Astrocyte of the cerebellum (primary cell): ENCODE data around the gene ANGEL2.
"Not testable (repeated sequence)": the region's sequence is repeated elsewhere in the genome, so short reads cannot be mapped to it uniquely, and the experiment has no call there.

ENCODE experiments used
- DNase-seq: peaks from one replicate; pipeline ENCODE4 v3.0.0-alpha.2; 2011; ENCODE audit warnings: low read depth
- H3K4me3 ChIP-seq: 2 replicates; pipeline ENCODE4 v1.5.1; 2011; ENCODE audit warnings: mild to moderate bottlenecking, low read depth, low read length, moderate library complexity
- CTCF ChIP-seq: IDR thresholded peaks from 2 replicates; pipeline ENCODE4 v1.5.1; 2012; ENCODE audit warnings: low read length, low read depth, moderate library complexity, mild to moderate bottlenecking; ENCODE audit errors: missing control alignments
- in situ Hi-C: cut with HindIII; loops from 2 replicates; pipeline ENCODE4 v1.10.0; 2017; ENCODE audit warnings: low sequenced_read_pairs

ANGEL2 gene

DNA sequence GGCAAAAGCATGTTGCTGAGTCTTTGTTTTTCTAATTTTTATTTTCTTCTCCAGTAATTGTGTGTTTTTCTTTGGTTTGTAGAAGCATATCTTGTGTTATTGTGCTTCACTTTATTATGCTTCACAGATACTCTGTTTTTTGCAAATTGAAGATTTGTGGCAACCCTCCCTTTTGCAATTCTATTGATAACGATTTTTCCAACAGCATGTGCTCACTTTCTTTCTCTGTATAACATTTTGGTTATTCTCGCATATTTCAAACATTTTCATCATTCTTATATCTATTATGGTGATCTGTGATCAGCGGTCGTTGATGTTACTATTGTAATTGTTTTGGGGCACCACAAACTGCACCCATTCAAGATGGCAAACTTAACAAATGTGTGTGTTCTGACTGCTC is 3.8 kb upstream of the ANGEL2 start:
- no peak overlapping the region for H3K4me3 ChIP-seq
- no peak for TF ChIP-seq CTCF
- DNase-seq: no peak
- in situ Hi-C loops: no loop called here

GRCh38 chr1:213017447-213018273 is 2.0 kb upstream of the ANGEL2 start:
- in situ Hi-C loops: no loop called here
- DNase-seq: no peak
- TF ChIP-seq CTCF: no peak
- H3K4me3 ChIP-seq: no peak overlapping the region

DNA sequence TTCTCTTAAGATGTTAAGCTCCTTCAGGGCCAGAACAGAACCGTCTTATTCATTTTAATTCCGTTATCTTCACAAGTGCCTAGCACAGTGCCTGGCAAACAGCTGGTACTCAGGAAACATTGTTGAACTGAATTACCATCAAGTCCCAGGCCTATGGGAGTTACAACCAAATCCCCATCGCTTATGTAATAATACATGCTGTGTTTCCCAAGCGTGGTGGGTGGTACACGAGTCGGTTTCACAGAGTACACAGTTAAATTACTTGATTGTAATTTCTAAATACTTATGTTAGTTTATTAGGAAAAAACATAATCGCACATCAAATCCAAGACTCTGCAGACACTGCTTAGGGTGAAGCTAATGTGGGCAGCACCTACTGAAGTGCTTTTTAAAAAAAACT is 1.0 kb downstream of the ANGEL2 start:
- peak overlapping the region; percentile 73 for H3K4me3 ChIP-seq
- no peak for TF ChIP-seq CTCF
- no peak for DNase-seq
- in situ Hi-C loops: no loop called here

DNA sequence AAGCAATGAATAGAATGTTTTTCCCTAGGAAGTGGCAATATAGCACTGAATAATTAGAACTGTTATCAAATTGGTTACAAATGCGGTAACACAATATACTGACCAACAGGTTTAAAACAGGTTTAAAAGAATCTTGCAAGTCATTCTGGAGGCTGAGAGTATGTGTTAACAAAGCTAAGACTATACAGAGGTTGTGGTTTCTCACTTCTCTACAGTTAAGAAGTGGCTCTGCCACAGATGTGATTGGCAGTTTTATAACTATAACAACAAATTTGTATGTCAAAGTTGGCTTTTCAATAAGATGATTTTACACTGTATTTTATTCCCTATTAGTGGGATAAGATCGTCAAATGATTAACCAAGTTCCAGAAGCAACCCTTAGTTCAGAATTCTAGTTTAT is 7.1 kb downstream of the ANGEL2 start:
- no peak for DNase-seq
- H3K4me3 ChIP-seq: no peak overlapping the region
- in situ Hi-C loops: no loop called here
- no peak for TF ChIP-seq CTCF

DNA sequence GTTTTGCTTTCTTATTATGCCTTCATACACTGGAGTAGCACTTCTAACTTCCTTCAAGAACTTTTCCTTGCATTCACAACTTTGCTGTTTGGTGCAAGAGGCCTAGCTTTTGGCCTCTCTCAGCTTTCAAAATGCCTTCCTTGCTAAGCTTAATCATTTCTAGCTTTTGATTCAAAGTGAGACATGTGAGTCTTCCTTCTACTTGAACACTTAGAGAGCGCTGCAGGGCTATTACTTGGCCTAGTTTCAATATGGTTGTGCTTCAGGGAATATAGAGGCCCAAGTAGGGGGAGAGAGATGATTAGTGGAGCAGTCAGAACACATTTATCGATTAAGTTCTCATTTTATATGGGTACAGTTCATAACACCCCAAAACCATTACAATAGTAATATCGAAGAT is 12.4 kb downstream of the ANGEL2 start:
- no peak for DNase-seq
- no peak overlapping the region for H3K4me3 ChIP-seq
- in situ Hi-C loops: no loop called here
- TF ChIP-seq CTCF: no peak

GRCh38 chr1:212994926-212995325 is 20.7 kb downstream of the ANGEL2 start:
- TF ChIP-seq CTCF: no peak
- no peak for DNase-seq
- in situ Hi-C loops: no loop called here
- no peak overlapping the region for H3K4me3 ChIP-seq

- H3K4me3 ChIP-seq, DNase-seq, in situ Hi-C loops: not testable (repeated sequence)
Measured at GRCh38 chr1:212993960-212994359, 21.7 kb downstream of the ANGEL2 start.
